ENCODE data around the gene SPTLC2. TPM values are rescaled to one million over a fixed set of nuclear protein-coding genes. Genes with fewer than 3 reads are reported as not detected.
"Not testable (repeated sequence)": the region's sequence is repeated elsewhere in the genome, so short reads cannot be mapped to it uniquely, and the experiment has no call there.

Gene SPTLC2
- total RNA-seq, 1 experiment from 2014 or later: 15.8 TPM

- BruUV-seq (replicated peaks): no TSS peak
- H3K27ac Mint-ChIP-seq (ENCODE audit: low read depth, unreplicated experiment): no peak overlapping the region
- no peak for TF ChIP-seq CTCF (IDR thresholded peaks at IDR 0.05; ENCODE audit: unreplicated experiment)
- H3K4me1 Mint-ChIP-seq (ENCODE audit: insufficient read depth, unreplicated experiment): no peaks in the 10 kb centered on the region
- intact Hi-C loops (cut with micrococcal nuclease): no loop called here
- ChIA-PET CTCF (no interaction called here), POLR2A (no interaction called here)
- no peaks in the 10 kb centered on the region for H3K27me3 Mint-ChIP-seq (ENCODE audit: insufficient read depth, unreplicated experiment)
- no peaks in the 10 kb centered on the region for H3K36me3 Mint-ChIP-seq (ENCODE audit: insufficient read depth, unreplicated experiment)
- no peaks in the 10 kb centered on the region for H3K9me3 Mint-ChIP-seq (ENCODE audit: unreplicated experiment)
- DNase-seq (ENCODE audit: unreplicated experiment): no peak
- peak overlapping the region; percentile 50 for H3K4me3 Mint-ChIP-seq (ENCODE audit: unreplicated experiment)
Observed at GRCh38 chr14:77642407-77642806, 26.0 kb upstream of the SPTLC2 start.

- intact Hi-C loops (cut with micrococcal nuclease): no loop called here
- H3K27ac Mint-ChIP-seq (ENCODE audit: low read depth, unreplicated experiment): no peak overlapping the region
- DNase-seq (ENCODE audit: unreplicated experiment): peak; percentile 43
- TF ChIP-seq CTCF (IDR thresholded peaks at IDR 0.05; ENCODE audit: unreplicated experiment): no peak
- H3K4me3 Mint-ChIP-seq (ENCODE audit: unreplicated experiment): peak overlapping the region; percentile 50
- ChIA-PET CTCF (interaction anchor here (0.7 kb wide), 1 partner anchor 13 kb away, joined by 3 read pairs; no protein-coding TSS in a partner anchor), POLR2A (no interaction called here)
- H3K27me3 Mint-ChIP-seq (ENCODE audit: insufficient read depth, unreplicated experiment): no peaks in the 10 kb centered on the region
- no peaks in the 10 kb centered on the region for H3K4me1 Mint-ChIP-seq (ENCODE audit: insufficient read depth, unreplicated experiment)
- BruUV-seq (replicated peaks): no TSS peak
- H3K36me3 Mint-ChIP-seq (ENCODE audit: insufficient read depth, unreplicated experiment): no peaks in the 10 kb centered on the region
- no peaks in the 10 kb centered on the region for H3K9me3 Mint-ChIP-seq (ENCODE audit: unreplicated experiment)
Observed at GRCh38 chr14:77641534-77642341, 25.3 kb upstream of the SPTLC2 start.

- intact Hi-C loops (cut with micrococcal nuclease): no loop called here
- no TSS peak for BruUV-seq (replicated peaks)
- H3K27ac Mint-ChIP-seq (ENCODE audit: low read depth, unreplicated experiment): no peak overlapping the region
- no peak overlapping the region for H3K4me3 Mint-ChIP-seq (ENCODE audit: unreplicated experiment)
- H3K9me3 Mint-ChIP-seq (ENCODE audit: unreplicated experiment): no peaks in the 10 kb centered on the region
- POLR2A ChIA-PET: no interaction called here
- CTCF ChIA-PET: interaction anchor here (0.6 kb wide), 2 partner anchors 11 to 36 kb away, joined by 3 read pairs; no protein-coding TSS in a partner anchor
- DNase-seq (ENCODE audit: unreplicated experiment): no peak
- H3K27me3 Mint-ChIP-seq (ENCODE audit: insufficient read depth, unreplicated experiment): no peaks in the 10 kb centered on the region
- no peaks in the 10 kb centered on the region for H3K36me3 Mint-ChIP-seq (ENCODE audit: insufficient read depth, unreplicated experiment)
- H3K4me1 Mint-ChIP-seq (ENCODE audit: insufficient read depth, unreplicated experiment): no peaks in the 10 kb centered on the region
- no peak for TF ChIP-seq CTCF (IDR thresholded peaks at IDR 0.05; ENCODE audit: unreplicated experiment)
Observed at GRCh38 chr14:77640756-77641533, 24.5 kb upstream of the SPTLC2 start.

GRCh38 chr14:77638771-77639171, 22.3 kb upstream of the SPTLC2 start:
- no peaks in the 10 kb centered on the region for H3K27me3 Mint-ChIP-seq (ENCODE audit: insufficient read depth, unreplicated experiment)
- ChIA-PET CTCF (interaction anchor here (0.6 to 0.9 kb wide), 2 partner anchors 15 to 143 kb away, joined by 3 to 4 read pairs; no protein-coding TSS in a partner anchor), POLR2A (interaction anchor here (0.8 kb wide), 1 partner anchor 15 kb away, joined by 3 read pairs; no protein-coding TSS in a partner anchor)
- intact Hi-C loops (cut with micrococcal nuclease): no loop called here
- H3K4me3 Mint-ChIP-seq (ENCODE audit: unreplicated experiment): no peak overlapping the region
- H3K4me1 Mint-ChIP-seq (ENCODE audit: insufficient read depth, unreplicated experiment): no peaks in the 10 kb centered on the region
- no peak for DNase-seq (ENCODE audit: unreplicated experiment)
- H3K27ac Mint-ChIP-seq (ENCODE audit: low read depth, unreplicated experiment): no peak overlapping the region
- TF ChIP-seq CTCF (IDR thresholded peaks at IDR 0.05; ENCODE audit: unreplicated experiment): no peak
- BruUV-seq (replicated peaks): no TSS peak
- no peaks in the 10 kb centered on the region for H3K36me3 Mint-ChIP-seq (ENCODE audit: insufficient read depth, unreplicated experiment)
- no peaks in the 10 kb centered on the region for H3K9me3 Mint-ChIP-seq (ENCODE audit: unreplicated experiment)

GRCh38 chr14:77635869-77636268, 19.4 kb upstream of the SPTLC2 start:
- H3K4me3 Mint-ChIP-seq (ENCODE audit: unreplicated experiment); POLR2A ChIA-PET; H3K27me3 Mint-ChIP-seq (ENCODE audit: insufficient read depth, unreplicated experiment); DNase-seq (ENCODE audit: unreplicated experiment); CTCF ChIA-PET; intact Hi-C loops (cut with micrococcal nuclease); H3K4me1 Mint-ChIP-seq (ENCODE audit: insufficient read depth, unreplicated experiment); BruUV-seq (replicated peaks); H3K27ac Mint-ChIP-seq (ENCODE audit: low read depth, unreplicated experiment); H3K9me3 Mint-ChIP-seq (ENCODE audit: unreplicated experiment); H3K36me3 Mint-ChIP-seq (ENCODE audit: insufficient read depth, unreplicated experiment): not testable (repeated sequence)

GRCh38 chr14:77635466-77635865, 19.0 kb upstream of the SPTLC2 start:
- H3K36me3 Mint-ChIP-seq (ENCODE audit: insufficient read depth, unreplicated experiment); DNase-seq (ENCODE audit: unreplicated experiment); POLR2A ChIA-PET; BruUV-seq (replicated peaks); H3K27me3 Mint-ChIP-seq (ENCODE audit: insufficient read depth, unreplicated experiment); H3K27ac Mint-ChIP-seq (ENCODE audit: low read depth, unreplicated experiment); H3K4me3 Mint-ChIP-seq (ENCODE audit: unreplicated experiment); intact Hi-C loops (cut with micrococcal nuclease); H3K9me3 Mint-ChIP-seq (ENCODE audit: unreplicated experiment); H3K4me1 Mint-ChIP-seq (ENCODE audit: insufficient read depth, unreplicated experiment): not testable (repeated sequence)
- CTCF ChIA-PET: interaction anchor here (0.5 kb wide), 1 partner anchor 10 kb away, joined by 3 read pairs; no protein-coding TSS in a partner anchor

Data from MCF 10A (cell line).